ENCODE measurements around the gene NFKBIE. TPM values are rescaled to one million over a fixed set of nuclear protein-coding genes. Genes with fewer than 3 reads are reported as not detected.

Gene NFKBIE
- polyA plus RNA-seq, 1 donor from 2014 or later, result 16.8 TPM

GRCh38 chr6:44247338-44248302 is 17.7 kb downstream of the NFKBIE start:
- Histone ChIP-seq H3F3A (ENCODE audit: insufficient read depth, low read length, poor library complexity, severe bottlenecking) (no peaks in the 10 kb centered on the region), H3K4me2 (ENCODE audit: low read length) (peak overlapping the region; percentile 81), H3K4me3 (ENCODE audit: low read length) (peak overlapping the region; percentile 99), H3K79me2 (replicated peaks; ENCODE audit: insufficient read depth, low read length) (peaks cover 46% of the 10 kb centered on the region), H2AFZ (ENCODE audit: low read depth, low read length) (peak overlapping the region; percentile 38), H4K20me1 (ENCODE audit: insufficient read depth) (peaks cover 5% of the 10 kb centered on the region), H3K36me3 (ENCODE audit: insufficient read depth, low read length) (peaks cover 16% of the 10 kb centered on the region), H3K9me3 (ENCODE audit: low read length) (no peaks in the 10 kb centered on the region), H3K9me2 (ENCODE audit: insufficient read depth, low read length) (no peaks in the 10 kb centered on the region), H3K27ac (ENCODE audit: low read length) (peak overlapping the region; percentile 94), H3K9ac (ENCODE audit: low read length) (peak overlapping the region; percentile 93), H3K27me3 (ENCODE audit: insufficient read depth, low read depth, low read length) (no peaks in the 10 kb centered on the region)
- TF ChIP-seq POLR2AphosphoS5 (IDR thresholded peaks at IDR 0.05) (peak; percentile 11), SMC3 (conservative IDR thresholded peaks at IDR 0.05; ENCODE audit: poor library complexity) (peak; percentile 15), RAD21 (conservative IDR thresholded peaks at IDR 0.05) (no peak), MXI1 (conservative IDR thresholded peaks at IDR 0.05; ENCODE audit: poor library complexity, severe bottlenecking) (peak; percentile 99), EZH2 (IDR thresholded peaks at IDR 0.05; ENCODE audit: borderline replicate concordance, insufficient read depth, low read length, poor library complexity, severe bottlenecking) (no peak), TAF1 (IDR thresholded peaks at IDR 0.05; ENCODE audit: low read depth) (no peak), EP300 (conservative IDR thresholded peaks at IDR 0.05; ENCODE audit: poor library complexity, severe bottlenecking) (peak; percentile 68), CTCF (IDR thresholded peaks at IDR 0.05; ENCODE audit: poor library complexity, severe bottlenecking) (no peak)
- TF ChIP-seq, protein P1, sequence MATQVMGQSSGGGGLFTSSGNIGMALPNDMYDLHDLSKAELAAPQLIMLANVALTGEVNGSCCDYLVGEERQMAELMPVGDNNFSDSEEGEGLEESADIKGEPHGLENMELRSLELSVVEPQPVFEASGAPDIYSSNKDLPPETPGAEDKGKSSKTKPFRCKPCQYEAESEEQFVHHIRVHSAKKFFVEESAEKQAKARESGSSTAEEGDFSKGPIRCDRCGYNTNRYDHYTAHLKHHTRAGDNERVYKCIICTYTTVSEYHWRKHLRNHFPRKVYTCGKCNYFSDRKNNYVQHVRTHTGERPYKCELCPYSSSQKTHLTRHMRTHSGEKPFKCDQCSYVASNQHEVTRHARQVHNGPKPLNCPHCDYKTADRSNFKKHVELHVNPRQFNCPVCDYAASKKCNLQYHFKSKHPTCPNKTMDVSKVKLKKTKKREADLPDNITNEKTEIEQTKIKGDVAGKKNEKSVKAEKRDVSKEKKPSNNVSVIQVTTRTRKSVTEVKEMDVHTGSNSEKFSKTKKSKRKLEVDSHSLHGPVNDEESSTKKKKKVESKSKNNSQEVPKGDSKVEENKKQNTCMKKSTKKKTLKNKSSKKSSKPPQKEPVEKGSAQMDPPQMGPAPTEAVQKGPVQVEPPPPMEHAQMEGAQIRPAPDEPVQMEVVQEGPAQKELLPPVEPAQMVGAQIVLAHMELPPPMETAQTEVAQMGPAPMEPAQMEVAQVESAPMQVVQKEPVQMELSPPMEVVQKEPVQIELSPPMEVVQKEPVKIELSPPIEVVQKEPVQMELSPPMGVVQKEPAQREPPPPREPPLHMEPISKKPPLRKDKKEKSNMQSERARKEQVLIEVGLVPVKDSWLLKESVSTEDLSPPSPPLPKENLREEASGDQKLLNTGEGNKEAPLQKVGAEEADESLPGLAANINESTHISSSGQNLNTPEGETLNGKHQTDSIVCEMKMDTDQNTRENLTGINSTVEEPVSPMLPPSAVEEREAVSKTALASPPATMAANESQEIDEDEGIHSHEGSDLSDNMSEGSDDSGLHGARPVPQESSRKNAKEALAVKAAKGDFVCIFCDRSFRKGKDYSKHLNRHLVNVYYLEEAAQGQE (IDR thresholded peaks at IDR 0.05; ENCODE audit: borderline replicate concordance), result no peak

- H3K36me3 ChIP-seq (ENCODE audit: insufficient read depth, low read length), result peaks cover 14% of the 10 kb centered on the region
- H3K9me3 ChIP-seq (ENCODE audit: low read length), result no peaks in the 10 kb centered on the region
- H3K27me3 ChIP-seq (ENCODE audit: insufficient read depth, low read depth, low read length), result no peaks in the 10 kb centered on the region
- peak within 1 kb of the TSS; percentile 96 for H2AFZ ChIP-seq (ENCODE audit: low read depth, low read length)
- peak within 1 kb of the TSS; percentile 99 for H3K4me3 ChIP-seq (ENCODE audit: low read length)
- H3K27ac ChIP-seq (ENCODE audit: low read length), result peak within 1 kb of the TSS; percentile 94
- no peaks in the 10 kb centered on the region for H3K9me2 ChIP-seq (ENCODE audit: insufficient read depth, low read length)
- H3F3A ChIP-seq (ENCODE audit: insufficient read depth, low read length, poor library complexity, severe bottlenecking), result no peaks in the 10 kb centered on the region
- H3K79me2 ChIP-seq (replicated peaks; ENCODE audit: insufficient read depth, low read length), result peaks cover 43% of the 10 kb centered on the region
- H3K4me2 ChIP-seq (ENCODE audit: low read length), result peak within 1 kb of the TSS; percentile 81
- TF ChIP-seq EP300 (conservative IDR thresholded peaks at IDR 0.05; ENCODE audit: poor library complexity, severe bottlenecking) (no peak), TAF1 (IDR thresholded peaks at IDR 0.05; ENCODE audit: low read depth) (peak; percentile 95), RAD21 (conservative IDR thresholded peaks at IDR 0.05) (no peak), POLR2AphosphoS5 (IDR thresholded peaks at IDR 0.05) (peak; percentile 100), SMC3 (conservative IDR thresholded peaks at IDR 0.05; ENCODE audit: poor library complexity) (no peak), EZH2 (IDR thresholded peaks at IDR 0.05; ENCODE audit: borderline replicate concordance, insufficient read depth, low read length, poor library complexity, severe bottlenecking) (no peak), MXI1 (conservative IDR thresholded peaks at IDR 0.05; ENCODE audit: poor library complexity, severe bottlenecking) (no peak)
- TF ChIP-seq, protein P1 (IDR thresholded peaks at IDR 0.05; ENCODE audit: borderline replicate concordance), result peak; percentile 84
- H3K9ac ChIP-seq (ENCODE audit: low read length), result peak within 1 kb of the TSS; percentile 93
- H4K20me1 ChIP-seq (ENCODE audit: insufficient read depth), result peaks cover 5% of the 10 kb centered on the region
Observed at GRCh38 chr6:44246663-44247337, 18.6 kb downstream of the NFKBIE start, which contains the start of gene HSP90AB1. HSP90AB1 (plus strand) TSS chr6:44247101; CDS start chr6:44248630, 1,529 bp downstream.
